ENCODE results near the gene KRTAP9-9.
"Not testable (repeated sequence)": the region's sequence is repeated elsewhere in the genome, so short reads cannot be mapped to it uniquely, and the experiment has no call there.

Gene KRTAP9-9

GRCh38 chr17:41255381-41256290, at the start of gene KRTAP9-9:
Gene KRTAP9-9, plus strand, starts transcription at chr17:41255384.
- H3K4me3 ChIP-seq (ENCODE audit: low read depth, low read length); CTCF ChIA-PET; POLR2A ChIA-PET; DNase-seq (ENCODE audit: low read depth, low spot score): not testable (repeated sequence)

GRCh38 chr17:41211845-41212466, 43.2 kb upstream of the KRTAP9-9 start:
- CTCF ChIA-PET = interaction anchor here (0.7 to 1.1 kb wide), 2 partner anchors 14 to 284 kb away, joined by 3 read pairs; no protein-coding TSS in a partner anchor
- no peak for TF ChIP-seq CTCF (IDR thresholded peaks at IDR 0.05; ENCODE audit: insufficient read depth, low read length, missing control alignments)
- peak; percentile 7 for DNase-seq (ENCODE audit: low read depth, low spot score)
- POLR2A ChIA-PET = interaction anchor here (0.6 kb wide), 1 partner anchor 451 kb away, joined by 3 read pairs; no protein-coding TSS in a partner anchor
- H3K4me3 ChIP-seq (ENCODE audit: low read depth, low read length) = no peak overlapping the region

- ChIA-PET POLR2A (interaction anchor here (0.6 kb wide), 1 partner anchor 450 kb away, joined by 3 read pairs; no protein-coding TSS in a partner anchor), CTCF (interaction anchor here (0.9 kb wide), 1 partner anchor 110 kb away, joined by 3 read pairs; no protein-coding TSS in a partner anchor)
- DNase-seq (ENCODE audit: low read depth, low spot score) = no peak
- TF ChIP-seq CTCF (IDR thresholded peaks at IDR 0.05; ENCODE audit: insufficient read depth, low read length, missing control alignments) = no peak
- H3K4me3 ChIP-seq (ENCODE audit: low read depth, low read length) = no peak overlapping the region
Observed at GRCh38 chr17:41212524-41213169, 42.5 kb upstream of the KRTAP9-9 start.

- ChIA-PET POLR2A (no interaction called here), CTCF (no interaction called here)
- no peak overlapping the region for H3K4me3 ChIP-seq (ENCODE audit: low read depth, low read length)
- DNase-seq (ENCODE audit: low read depth, low spot score) = no peak
- no peak for TF ChIP-seq CTCF (IDR thresholded peaks at IDR 0.05; ENCODE audit: insufficient read depth, low read length, missing control alignments)
Observed at GRCh38 chr17:41215681-41216080, 39.5 kb upstream of the KRTAP9-9 start.

- TF ChIP-seq CTCF (IDR thresholded peaks at IDR 0.05; ENCODE audit: insufficient read depth, low read length, missing control alignments) = no peak
- CTCF ChIA-PET = no interaction called here
- DNase-seq (ENCODE audit: low read depth, low spot score) = peak; percentile 2
Observed at GRCh38 chr17:41223821-41224220, 31.4 kb upstream of the KRTAP9-9 start.

GRCh38 chr17:41226051-41226450, 29.1 kb upstream of the KRTAP9-9 start:
- ChIA-PET CTCF (no interaction called here), POLR2A (no interaction called here)
- no peak for DNase-seq (ENCODE audit: low read depth, low spot score)
- H3K4me3 ChIP-seq (ENCODE audit: low read depth, low read length) = no peak overlapping the region
- no peak for TF ChIP-seq CTCF (IDR thresholded peaks at IDR 0.05; ENCODE audit: insufficient read depth, low read length, missing control alignments)

More at GRCh38 chr17:41223821-41224220, 31.4 kb upstream of the KRTAP9-9 start:
- no peak overlapping the region for H3K4me3 ChIP-seq (ENCODE audit: low read depth, low read length)
- POLR2A ChIA-PET = no interaction called here

- CTCF ChIA-PET; H3K4me3 ChIP-seq (ENCODE audit: low read depth, low read length); POLR2A ChIA-PET; DNase-seq (ENCODE audit: low read depth, low spot score): not testable (repeated sequence)
Observed at GRCh38 chr17:41226598-41227095, 28.5 kb upstream of the KRTAP9-9 start, which contains the start of gene KRTAP9-2. Gene KRTAP9-2, plus strand, starts transcription at chr17:41226648. Its CDS starts 7 bp downstream, at chr17:41226655.
